ENCODE data around the gene C6. TPM values are rescaled to one million over a fixed set of nuclear protein-coding genes. Genes with fewer than 3 reads are reported as not detected.

Gene C6
- total and polyA plus RNA-seq, 10 of the 15 experiments (the other 5 are each of a cell fraction or from before 2014, with no cell fraction given) = 0.31 TPM; not detected in 9

DNA sequence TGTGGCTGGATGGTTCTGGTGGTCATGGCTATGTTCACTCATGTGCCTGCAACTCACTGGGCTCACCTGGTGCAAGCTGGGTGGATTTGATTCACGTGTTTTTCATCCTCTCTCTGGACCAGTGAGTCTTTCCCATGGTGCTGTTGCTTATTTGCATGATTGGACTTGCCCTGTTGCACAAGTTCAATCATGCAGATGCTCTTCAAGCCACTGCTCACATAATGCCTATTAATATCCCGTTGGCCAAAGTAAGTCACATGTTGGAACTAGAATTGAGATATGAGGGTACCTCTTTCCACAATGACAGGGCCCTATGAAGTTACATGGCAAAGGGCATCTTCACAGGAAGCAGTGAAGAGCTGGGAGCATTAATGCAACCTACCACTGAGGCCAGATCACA, 115.7 kb downstream of the C6 start (continued):
- TF ChIP-seq PAX5 (IDR thresholded peaks at IDR 0.05; ENCODE audit: borderline replicate concordance, low read depth, low read length) (no peak), SMC3 (IDR thresholded peaks at IDR 0.05; ENCODE audit: borderline replicate concordance, low read length) (no peak), RBBP5 (conservative IDR thresholded peaks at IDR 0.05) (no peak), GATAD2B (conservative IDR thresholded peaks at IDR 0.05; ENCODE audit: low read depth) (no peak), SIX5 (IDR thresholded peaks at IDR 0.05; ENCODE audit: low read depth, low read length, severe bottlenecking) (no peak), PML (IDR thresholded peaks at IDR 0.05; ENCODE audit: low read length) (no peak)
- TF ChIP-seq, protein P1, sequence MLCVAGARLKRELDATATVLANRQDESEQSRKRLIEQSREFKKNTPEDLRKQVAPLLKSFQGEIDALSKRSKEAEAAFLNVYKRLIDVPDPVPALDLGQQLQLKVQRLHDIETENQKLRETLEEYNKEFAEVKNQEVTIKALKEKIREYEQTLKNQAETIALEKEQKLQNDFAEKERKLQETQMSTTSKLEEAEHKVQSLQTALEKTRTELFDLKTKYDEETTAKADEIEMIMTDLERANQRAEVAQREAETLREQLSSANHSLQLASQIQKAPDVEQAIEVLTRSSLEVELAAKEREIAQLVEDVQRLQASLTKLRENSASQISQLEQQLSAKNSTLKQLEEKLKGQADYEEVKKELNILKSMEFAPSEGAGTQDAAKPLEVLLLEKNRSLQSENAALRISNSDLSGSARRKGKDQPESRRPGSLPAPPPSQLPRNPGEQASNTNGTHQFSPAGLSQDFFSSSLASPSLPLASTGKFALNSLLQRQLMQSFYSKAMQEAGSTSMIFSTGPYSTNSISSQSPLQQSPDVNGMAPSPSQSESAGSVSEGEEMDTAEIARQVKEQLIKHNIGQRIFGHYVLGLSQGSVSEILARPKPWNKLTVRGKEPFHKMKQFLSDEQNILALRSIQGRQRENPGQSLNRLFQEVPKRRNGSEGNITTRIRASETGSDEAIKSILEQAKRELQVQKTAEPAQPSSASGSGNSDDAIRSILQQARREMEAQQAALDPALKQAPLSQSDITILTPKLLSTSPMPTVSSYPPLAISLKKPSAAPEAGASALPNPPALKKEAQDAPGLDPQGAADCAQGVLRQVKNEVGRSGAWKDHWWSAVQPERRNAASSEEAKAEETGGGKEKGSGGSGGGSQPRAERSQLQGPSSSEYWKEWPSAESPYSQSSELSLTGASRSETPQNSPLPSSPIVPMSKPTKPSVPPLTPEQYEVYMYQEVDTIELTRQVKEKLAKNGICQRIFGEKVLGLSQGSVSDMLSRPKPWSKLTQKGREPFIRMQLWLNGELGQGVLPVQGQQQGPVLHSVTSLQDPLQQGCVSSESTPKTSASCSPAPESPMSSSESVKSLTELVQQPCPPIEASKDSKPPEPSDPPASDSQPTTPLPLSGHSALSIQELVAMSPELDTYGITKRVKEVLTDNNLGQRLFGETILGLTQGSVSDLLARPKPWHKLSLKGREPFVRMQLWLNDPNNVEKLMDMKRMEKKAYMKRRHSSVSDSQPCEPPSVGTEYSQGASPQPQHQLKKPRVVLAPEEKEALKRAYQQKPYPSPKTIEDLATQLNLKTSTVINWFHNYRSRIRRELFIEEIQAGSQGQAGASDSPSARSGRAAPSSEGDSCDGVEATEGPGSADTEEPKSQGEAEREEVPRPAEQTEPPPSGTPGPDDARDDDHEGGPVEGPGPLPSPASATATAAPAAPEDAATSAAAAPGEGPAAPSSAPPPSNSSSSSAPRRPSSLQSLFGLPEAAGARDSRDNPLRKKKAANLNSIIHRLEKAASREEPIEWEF (IDR thresholded peaks at IDR 0.05; ENCODE audit: insufficient replicate concordance, low read depth, low read length) = no peak
- TF ChIP-seq, protein P2, sequence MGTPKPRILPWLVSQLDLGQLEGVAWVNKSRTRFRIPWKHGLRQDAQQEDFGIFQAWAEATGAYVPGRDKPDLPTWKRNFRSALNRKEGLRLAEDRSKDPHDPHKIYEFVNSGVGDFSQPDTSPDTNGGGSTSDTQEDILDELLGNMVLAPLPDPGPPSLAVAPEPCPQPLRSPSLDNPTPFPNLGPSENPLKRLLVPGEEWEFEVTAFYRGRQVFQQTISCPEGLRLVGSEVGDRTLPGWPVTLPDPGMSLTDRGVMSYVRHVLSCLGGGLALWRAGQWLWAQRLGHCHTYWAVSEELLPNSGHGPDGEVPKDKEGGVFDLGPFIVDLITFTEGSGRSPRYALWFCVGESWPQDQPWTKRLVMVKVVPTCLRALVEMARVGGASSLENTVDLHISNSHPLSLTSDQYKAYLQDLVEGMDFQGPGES (IDR thresholded peaks at IDR 0.05) = no peak
- TF ChIP-seq, protein P3, sequence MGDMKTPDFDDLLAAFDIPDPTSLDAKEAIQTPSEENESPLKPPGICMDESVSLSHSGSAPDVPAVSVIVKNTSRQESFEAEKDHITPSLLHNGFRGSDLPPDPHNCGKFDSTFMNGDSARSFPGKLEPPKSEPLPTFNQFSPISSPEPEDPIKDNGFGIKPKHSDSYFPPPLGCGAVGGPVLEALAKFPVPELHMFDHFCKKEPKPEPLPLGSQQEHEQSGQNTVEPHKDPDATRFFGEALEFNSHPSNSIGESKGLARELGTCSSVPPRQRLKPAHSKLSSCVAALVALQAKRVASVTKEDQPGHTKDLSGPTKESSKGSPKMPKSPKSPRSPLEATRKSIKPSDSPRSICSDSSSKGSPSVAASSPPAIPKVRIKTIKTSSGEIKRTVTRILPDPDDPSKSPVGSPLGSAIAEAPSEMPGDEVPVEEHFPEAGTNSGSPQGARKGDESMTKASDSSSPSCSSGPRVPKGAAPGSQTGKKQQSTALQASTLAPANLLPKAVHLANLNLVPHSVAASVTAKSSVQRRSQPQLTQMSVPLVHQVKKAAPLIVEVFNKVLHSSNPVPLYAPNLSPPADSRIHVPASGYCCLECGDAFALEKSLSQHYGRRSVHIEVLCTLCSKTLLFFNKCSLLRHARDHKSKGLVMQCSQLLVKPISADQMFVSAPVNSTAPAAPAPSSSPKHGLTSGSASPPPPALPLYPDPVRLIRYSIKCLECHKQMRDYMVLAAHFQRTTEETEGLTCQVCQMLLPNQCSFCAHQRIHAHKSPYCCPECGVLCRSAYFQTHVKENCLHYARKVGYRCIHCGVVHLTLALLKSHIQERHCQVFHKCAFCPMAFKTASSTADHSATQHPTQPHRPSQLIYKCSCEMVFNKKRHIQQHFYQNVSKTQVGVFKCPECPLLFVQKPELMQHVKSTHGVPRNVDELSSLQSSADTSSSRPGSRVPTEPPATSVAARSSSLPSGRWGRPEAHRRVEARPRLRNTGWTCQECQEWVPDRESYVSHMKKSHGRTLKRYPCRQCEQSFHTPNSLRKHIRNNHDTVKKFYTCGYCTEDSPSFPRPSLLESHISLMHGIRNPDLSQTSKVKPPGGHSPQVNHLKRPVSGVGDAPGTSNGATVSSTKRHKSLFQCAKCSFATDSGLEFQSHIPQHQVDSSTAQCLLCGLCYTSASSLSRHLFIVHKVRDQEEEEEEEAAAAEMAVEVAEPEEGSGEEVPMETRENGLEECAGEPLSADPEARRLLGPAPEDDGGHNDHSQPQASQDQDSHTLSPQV (IDR thresholded peaks at IDR 0.05) = no peak
- TF ChIP-seq, protein P4, sequence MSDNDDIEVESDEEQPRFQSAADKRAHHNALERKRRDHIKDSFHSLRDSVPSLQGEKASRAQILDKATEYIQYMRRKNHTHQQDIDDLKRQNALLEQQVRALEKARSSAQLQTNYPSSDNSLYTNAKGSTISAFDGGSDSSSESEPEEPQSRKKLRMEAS (IDR thresholded peaks at IDR 0.05; ENCODE audit: low read depth, low read length) = no peak
- TF ChIP-seq, protein P5, sequence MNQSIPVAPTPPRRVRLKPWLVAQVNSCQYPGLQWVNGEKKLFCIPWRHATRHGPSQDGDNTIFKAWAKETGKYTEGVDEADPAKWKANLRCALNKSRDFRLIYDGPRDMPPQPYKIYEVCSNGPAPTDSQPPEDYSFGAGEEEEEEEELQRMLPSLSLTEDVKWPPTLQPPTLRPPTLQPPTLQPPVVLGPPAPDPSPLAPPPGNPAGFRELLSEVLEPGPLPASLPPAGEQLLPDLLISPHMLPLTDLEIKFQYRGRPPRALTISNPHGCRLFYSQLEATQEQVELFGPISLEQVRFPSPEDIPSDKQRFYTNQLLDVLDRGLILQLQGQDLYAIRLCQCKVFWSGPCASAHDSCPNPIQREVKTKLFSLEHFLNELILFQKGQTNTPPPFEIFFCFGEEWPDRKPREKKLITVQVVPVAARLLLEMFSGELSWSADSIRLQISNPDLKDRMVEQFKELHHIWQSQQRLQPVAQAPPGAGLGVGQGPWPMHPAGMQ (IDR thresholded peaks at IDR 0.05; ENCODE audit: borderline replicate concordance) = no peak
